Measurements from ENCODE around the gene SLC4A1. TPM values are rescaled to one million over a fixed set of nuclear protein-coding genes. Genes with fewer than 3 reads are reported as not detected.

Gene SLC4A1
- total and polyA plus RNA-seq, 2 of the 13 experiments (the other 11 are each of a cell fraction or from before 2014, with no cell fraction given): not detected

- ChIA-PET POLR2A (interaction anchor here (0.6 to 1.2 kb wide), 6 partner anchors 10 to 109 kb away, joined by 3 to 6 read pairs (median 3); partner anchors contain the start of genes ATXN7L3 and GRN), CTCF (ENCODE audit: low intra/inter-chr PET ratio, low total read pairs) (no interaction called here)
- Histone ChIP-seq H3K4me3 (replicated peaks in 1 of 3; ENCODE audit: insufficient read depth in 1 of 3, low read depth in 2 of 3, low read length in 3 of 3) (peak within 1 kb of the TSS; percentile 38 to 68 (median 58); a peak in 4 of 6 replicates), H3K27me3 (ENCODE audit: control insufficient read depth in 1 of 2, insufficient read depth in 2 of 2, low read length in 2 of 2) (peaks cover 1 to 26% of the 10 kb centered on the region in 2 experiments; a peak in 4 of 5 replicates), H3K27ac (ENCODE audit: extremely low read length, insufficient read depth, low read length) (no peak within 1 kb of the TSS), H3K4me2 (ENCODE audit: low read depth, low read length) (peak within 1 kb of the TSS; percentile 80), H3K9me3 (ENCODE audit: low read length) (no peaks in the 10 kb centered on the region), H3K9ac (ENCODE audit: insufficient read depth, low read depth, low read length) (no peak within 1 kb of the TSS), H4K20me1 (ENCODE audit: insufficient read depth, low read length) (no peaks in the 10 kb centered on the region), H3K36me3 (replicated peaks in 1 of 2; ENCODE audit: control insufficient read depth in 1 of 2, insufficient read depth in 2 of 2, low read length in 2 of 2) (no peaks in the 10 kb centered on the region), H2AFZ (ENCODE audit: low read length) (no peak within 1 kb of the TSS), H3K4me1 (ENCODE audit: insufficient read depth, low read length) (peaks cover 44% of the 10 kb centered on the region), H3K79me2 (ENCODE audit: insufficient read depth, low read length) (no peaks in the 10 kb centered on the region)
- in situ Hi-C loops (cut with HindIII; ENCODE audit: extremely low pct_ligation_motif_present, low pct_unique_long_range_greater_than_20kb) (no loop called here), intact Hi-C loops (cut with micrococcal nuclease; ENCODE audit: unreplicated experiment) (no loop called here)
- BruUV-seq (replicated peaks): no TSS peak
- peak; percentile 59 for DNase-seq (ENCODE audit: low spot score)
- no peak for FAIRE-seq
- ATAC-seq: peak; percentile 69
- WGBS (ENCODE audit: low lambda C conversion rate): 4% methylated on average over 15 of the region's 39 CpGs
- TF ChIP-seq NFYC (CRISPR knock-in tag; IDR thresholded peaks at IDR 0.05) (peak; percentile 70), KDM6A (CRISPR knock-in tag; IDR thresholded peaks at IDR 0.05; ENCODE audit: low read depth) (no peak), KDM2A (CRISPR knock-in tag; IDR thresholded peaks at IDR 0.05; ENCODE audit: borderline replicate concordance, low read depth) (peak; percentile 77; the same call in 1 of the 2 replicates), BCLAF1 (IDR thresholded peaks at IDR 0.05) (no peak), ZNF580 (CRISPR knock-in tag; IDR thresholded peaks at IDR 0.05; ENCODE audit: borderline replicate concordance, low read depth) (peak; percentile 91), HNF4G (IDR thresholded peaks at IDR 0.05; ENCODE audit: borderline replicate concordance, low read depth, low read length) (no peak), HNF4G (CRISPR knock-in tag; IDR thresholded peaks at IDR 0.05; ENCODE audit: borderline replicate concordance, low read depth) (no peak), ZNF33A (CRISPR knock-in tag; IDR thresholded peaks at IDR 0.05; ENCODE audit: borderline replicate concordance) (no peak), MIER3 (CRISPR knock-in tag; IDR thresholded peaks at IDR 0.05; ENCODE audit: borderline replicate concordance) (peak; percentile 48; the same call in 1 of the 2 replicates), ZMYM3 (CRISPR knock-in tag; IDR thresholded peaks at IDR 0.05) (no peak), MLXIP (CRISPR knock-in tag; IDR thresholded peaks at IDR 0.05; ENCODE audit: borderline replicate concordance) (peak; percentile 81; the same call in 1 of the 2 replicates), ZNF124 (CRISPR knock-in tag; IDR thresholded peaks at IDR 0.05) (peak; percentile 89; the same call in 1 of the 2 replicates), ZFP82 (CRISPR knock-in tag; IDR thresholded peaks at IDR 0.05; ENCODE audit: borderline replicate concordance) (no peak), ZBTB4 (CRISPR knock-in tag; IDR thresholded peaks at IDR 0.05; ENCODE audit: borderline replicate concordance) (no peak), NR2F2 (IDR thresholded peaks at IDR 0.05; ENCODE audit: borderline replicate concordance, low read depth) (no peak)
Observed at GRCh38 chr17:44308320-44308818, 40.4 kb upstream of the SLC4A1 start, which contains the start of gene RUNDC3A. TSS of gene RUNDC3A (plus strand) at chr17:44308601. CDS start at chr17:44308833, 232 bp downstream.
